IMR-90 (cell line): ENCODE data around the gene GAL3ST2. TPM values are rescaled to one million over a fixed set of nuclear protein-coding genes. Genes with fewer than 3 reads are reported as not detected.

Source experiments
- ATAC-seq: fragments of 200-7000 bp; cut with Tn5 transposase; 2 replicates; pipeline ENCODE4 v1.9.1; 2020; ENCODE audit warnings: low read depth, mild to moderate bottlenecking, moderate library complexity
- BruUV-seq: library from RNA; stranded (reverse); fragments of 400-500 nt; replicated peaks from 2 replicates; lab custom pipeline; 2021; lab: Mats Ljungman, UMichigan
- CTCF ChIA-PET: fragments of 300-600 bp; formaldehyde crosslinking; extraction: SDS; loops from one replicate; lab custom pipeline; 2021; ENCODE audit warnings: antibody characterized with exemption; lab: Yijun Ruan, JAX
- POLR2A ChIA-PET: fragments of 300-600 bp; sonication (Branson Sonifier 250); formaldehyde crosslinking; loops from one replicate; lab custom pipeline; 2022; ENCODE audit warnings: antibody characterized with exemption; ENCODE audit not compliant: unreplicated experiment; lab: Charles Lee
- DNase-seq: peaks from one replicate; pipeline ENCODE4 v3.0.0; 2013
- H2AFZ ChIP-seq: replicated peaks from 2 replicates; pipeline ENCODE3; 2013; ENCODE audit warnings: low read length, mild to moderate bottlenecking; ENCODE audit not compliant: poor library complexity
- H2AK5ac ChIP-seq: 2 replicates; pipeline ENCODE4 v1.6.1; 2013; ENCODE audit warnings: low read depth, low read length, inconsistent platforms
- H2AK9ac ChIP-seq: replicated peaks from 2 replicates; pipeline ENCODE3; 2013; ENCODE audit warnings: mild to moderate bottlenecking, low read depth, low read length, moderate library complexity; ENCODE audit not compliant: poor library complexity
- H2BK120ac ChIP-seq: 2 replicates; pipeline ENCODE4 v1.6.1; 2013; ENCODE audit warnings: low read depth, low read length, inconsistent platforms
- H2BK15ac ChIP-seq: 3 replicates; pipeline ENCODE4 v1.6.1; 2013; ENCODE audit warnings: low read depth, low read length, inconsistent platforms
- H2BK20ac ChIP-seq: 2 replicates; pipeline ENCODE4 v1.6.1; 2013; ENCODE audit warnings: low read depth, mild to moderate bottlenecking, inconsistent platforms, low read length, moderate library complexity
- H2BK5ac ChIP-seq: 2 replicates; pipeline ENCODE4 v1.6.1; 2013; ENCODE audit warnings: mild to moderate bottlenecking, low read depth, low read length, inconsistent platforms; ENCODE audit not compliant: poor library complexity, severe bottlenecking
- H3K14ac ChIP-seq: replicated peaks from 2 replicates; pipeline ENCODE4 v1.6.1; 2013; ENCODE audit warnings: low read depth, low read length, inconsistent platforms
- H3K18ac ChIP-seq: 2 replicates; pipeline ENCODE4 v1.6.1; 2013; ENCODE audit warnings: low read depth, low read length, control low read depth
- H3K23ac ChIP-seq: 2 replicates; pipeline ENCODE4 v1.6.1; 2013; ENCODE audit warnings: low read depth, low read length, inconsistent platforms
- H3K27ac ChIP-seq: 2 replicates; pipeline ENCODE4 v1.5.1; 2013; ENCODE audit warnings: mild to moderate bottlenecking, control low read depth, low read length; ENCODE audit not compliant: insufficient read depth
- H3K27me3 ChIP-seq: 2 replicates; pipeline ENCODE4 v1.6.1; 2013; ENCODE audit warnings: low read length; ENCODE audit not compliant: control insufficient read depth, insufficient read depth
- H3K36me3 ChIP-seq: 2 replicates; pipeline ENCODE4 v1.6.1; 2013; ENCODE audit warnings: low read length, mixed read lengths; ENCODE audit not compliant: control insufficient read depth, insufficient read depth
- H3K4ac ChIP-seq: 2 replicates; pipeline ENCODE4 v1.6.1; 2013; ENCODE audit warnings: low read depth, low read length, inconsistent platforms
- H3K4me1 ChIP-seq: 2 replicates; pipeline ENCODE4 v1.6.1; 2013; ENCODE audit warnings: low read length, mixed read lengths; ENCODE audit not compliant: control insufficient read depth, insufficient read depth
- H3K4me2 ChIP-seq: 2 replicates; pipeline ENCODE4 v1.6.1; 2013; ENCODE audit warnings: low read depth, mild to moderate bottlenecking, control low read depth, low read length, moderate library complexity
- H3K4me3 ChIP-seq: 2 replicates; pipeline ENCODE4 v1.5.1; 2013; ENCODE audit warnings: low read depth, mild to moderate bottlenecking, control low read depth, low read length, moderate library complexity; ENCODE audit not compliant: insufficient read depth
- H3K56ac ChIP-seq: 2 replicates; pipeline ENCODE4 v1.6.1; 2013; ENCODE audit warnings: low read length, inconsistent platforms; ENCODE audit not compliant: insufficient read depth; ENCODE audit errors: extremely low read depth
- H3K79me1 ChIP-seq, 2 experiments: 2 replicates each; pipeline ENCODE4 v1.6.1; 2013; ENCODE audit warnings: low read length in 2 of 2, inconsistent platforms in 1 of 2, low read depth in 1 of 2
- H3K9ac ChIP-seq: 2 replicates; pipeline ENCODE4 v1.6.1; 2013; ENCODE audit warnings: low read depth, low read length, control low read depth
- H3K9me1 ChIP-seq: 2 replicates; pipeline ENCODE4 v1.6.1; 2013; ENCODE audit warnings: low read length, inconsistent platforms; ENCODE audit not compliant: insufficient read depth
- H3K9me3 ChIP-seq: 2 replicates; pipeline ENCODE4 v1.6.1; 2013; ENCODE audit warnings: low read length; ENCODE audit not compliant: control insufficient read depth, insufficient read depth
- H4K20me1 ChIP-seq: 2 replicates; pipeline ENCODE4 v1.6.1; 2013; ENCODE audit warnings: low read length, inconsistent platforms; ENCODE audit not compliant: insufficient read depth
- H4K5ac ChIP-seq: 2 replicates; pipeline ENCODE4 v1.6.1; 2013; ENCODE audit warnings: mild to moderate bottlenecking, low read depth, low read length, control low read depth
- H4K8ac ChIP-seq, 2 experiments: 2 replicates each; pipeline ENCODE4 v1.6.1; 2013; ENCODE audit warnings: low read depth in 2 of 2, low read length in 2 of 2, control low read depth in 1 of 2, inconsistent platforms in 1 of 2
- H4K91ac ChIP-seq: 2 replicates; pipeline ENCODE4 v1.6.1; 2013; ENCODE audit warnings: low read depth, low read length, inconsistent platforms; ENCODE audit not compliant: insufficient read depth
- NFE2L2 ChIP-seq: fragments of 150-350 bp; IDR thresholded peaks from 2 replicates; pipeline ENCODE4 v1.6.1; 2016; ENCODE audit warnings: low read depth, mild to moderate bottlenecking, low read length
- whole genome bisulfite sequencing, 2 experiments: methylation state at CpG; one replicate each; pipeline versions ENCODE4 v1.1.5 to v1.1.7; 2013; ENCODE audit warnings: missing lambda C conversion rate in 2 of 2; ENCODE audit not compliant: insufficient read length in 1 of 2; ENCODE audit errors: extremely low coverage in 2 of 2; 5-methylcytosine and 5-hydroxymethylcytosine counted together
- dilution Hi-C: fragments of 300-500 bp; cut with HindIII; formaldehyde crosslinking; loops from one replicate; pipeline ENCODE4 v1.14.3; 2018; ENCODE audit warnings: low sequenced_read_pairs; ENCODE audit not compliant: unreplicated experiment
- in situ Hi-C: fragments of 300-500 bp; cut with MboI; formaldehyde crosslinking; loops from 3 replicates; pipeline ENCODE4 v1.14.3; 2019; ENCODE audit warnings: low sequenced_read_pairs, inconsistent platforms, mixed read lengths
- intact Hi-C: fragments of 100-400 bp; cut with micrococcal nuclease; formaldehyde crosslinking; loops from 2 replicates; pipeline ENCODE4 v1.10.0; 2022
- polyA plus RNA-seq, 3 experiments: library from polyadenylated mRNA; depleted of rRNA; stranded (reverse); fragments of >200 nt; gene quantifications; 2 replicates each; pipeline ENCODE4 v1.2.3, GENCODE V29; 2012; ENCODE audit warnings: low replicate concordance in 1 of 3
- total RNA-seq: library from RNA; depleted of rRNA; stranded (reverse); fragments of >200 nt; gene quantifications from 2 replicates; pipeline ENCODE4 v1.2.3, GENCODE V29; 2012
- TF ChIP-seq, protein P1 (sequence below): conservative IDR thresholded peaks from 2 replicates; pipeline ENCODE4 v1.5.1; 2012; ENCODE audit warnings: mild to moderate bottlenecking, low read depth, low read length, improper control_type of control experiment

Gene GAL3ST2
- total and polyA plus RNA-seq, 2 of the 4 experiments (the other 2 are of a cell fraction), result 0.07 TPM; not detected in 1

DNA sequence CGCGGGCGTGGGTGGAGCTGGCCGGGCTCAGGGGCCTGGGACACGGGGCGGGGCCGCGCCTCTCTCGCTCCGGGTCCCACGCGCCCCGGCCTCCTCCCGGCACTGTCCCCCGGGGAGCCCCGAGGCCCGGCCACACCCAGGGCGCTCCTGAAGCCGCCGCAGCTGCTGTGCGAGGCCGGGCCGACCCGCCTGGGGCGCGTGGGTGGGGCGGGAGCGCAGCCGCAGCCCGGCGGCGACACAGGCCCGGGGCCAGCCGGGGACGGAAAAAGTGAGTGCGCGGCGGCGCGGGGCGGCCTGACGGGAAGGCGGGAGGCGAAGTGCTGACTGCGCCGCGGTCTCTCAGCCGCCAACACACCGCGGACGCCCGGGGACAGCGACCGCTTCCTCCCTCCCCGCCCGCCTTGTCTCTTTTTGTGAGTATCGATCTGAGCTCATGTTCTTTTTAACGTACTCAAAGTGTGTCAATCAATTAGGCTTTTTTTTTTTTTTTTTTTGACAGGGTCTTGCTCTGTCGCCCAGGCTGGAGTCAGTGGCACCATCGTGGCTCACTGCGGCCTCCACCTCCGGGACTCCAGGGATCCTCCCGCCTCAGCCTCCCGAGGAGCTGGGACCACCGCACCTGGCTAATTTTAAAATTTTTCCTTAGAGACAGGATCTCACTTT is 67.6 kb downstream of the GAL3ST2 start:
- POLR2A ChIA-PET, result no interaction called here
- peak overlapping the region; percentile 85 for H2AFZ ChIP-seq
- peak; percentile 95 for ATAC-seq

More for the DNA sequence above, 67.6 kb downstream of the GAL3ST2 start:
- no peak overlapping the region for H2AK5ac ChIP-seq
- no peak overlapping the region for H4K91ac ChIP-seq
- no peak overlapping the region for H2AK9ac ChIP-seq
- intact Hi-C loops (no loop called here), in situ Hi-C loops (no loop called here), dilution Hi-C loops (no loop called here)
- TF ChIP-seq, protein P1, sequence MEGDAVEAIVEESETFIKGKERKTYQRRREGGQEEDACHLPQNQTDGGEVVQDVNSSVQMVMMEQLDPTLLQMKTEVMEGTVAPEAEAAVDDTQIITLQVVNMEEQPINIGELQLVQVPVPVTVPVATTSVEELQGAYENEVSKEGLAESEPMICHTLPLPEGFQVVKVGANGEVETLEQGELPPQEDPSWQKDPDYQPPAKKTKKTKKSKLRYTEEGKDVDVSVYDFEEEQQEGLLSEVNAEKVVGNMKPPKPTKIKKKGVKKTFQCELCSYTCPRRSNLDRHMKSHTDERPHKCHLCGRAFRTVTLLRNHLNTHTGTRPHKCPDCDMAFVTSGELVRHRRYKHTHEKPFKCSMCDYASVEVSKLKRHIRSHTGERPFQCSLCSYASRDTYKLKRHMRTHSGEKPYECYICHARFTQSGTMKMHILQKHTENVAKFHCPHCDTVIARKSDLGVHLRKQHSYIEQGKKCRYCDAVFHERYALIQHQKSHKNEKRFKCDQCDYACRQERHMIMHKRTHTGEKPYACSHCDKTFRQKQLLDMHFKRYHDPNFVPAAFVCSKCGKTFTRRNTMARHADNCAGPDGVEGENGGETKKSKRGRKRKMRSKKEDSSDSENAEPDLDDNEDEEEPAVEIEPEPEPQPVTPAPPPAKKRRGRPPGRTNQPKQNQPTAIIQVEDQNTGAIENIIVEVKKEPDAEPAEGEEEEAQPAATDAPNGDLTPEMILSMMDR, result peak; percentile 26; the same call in 1 of the 2 replicates
- TF ChIP-seq NFE2L2, result no peak
- CTCF ChIA-PET, result no interaction called here
- peaks cover 10% of the 10 kb centered on the region for H3K27me3 ChIP-seq
- no peak overlapping the region for H2BK120ac ChIP-seq
- no peak overlapping the region for H3K56ac ChIP-seq
- no peak overlapping the region for H3K27ac ChIP-seq
- H3K36me3 ChIP-seq, result no peaks in the 10 kb centered on the region
- no peaks in the 10 kb centered on the region for H3K79me1 ChIP-seq
- H3K4ac ChIP-seq, result no peak overlapping the region
- no peaks in the 10 kb centered on the region for H3K4me1 ChIP-seq
- WGBS, 2 experiments, result 1% methylated on average over 52 of the region's 65 CpGs; no CpG with 5 or more reads in 1 of the 2 experiments
- H3K9me3 ChIP-seq, result no peaks in the 10 kb centered on the region
- no peaks in the 10 kb centered on the region for H4K20me1 ChIP-seq
- no peak overlapping the region for H2BK15ac ChIP-seq
- DNase-seq, result peak; percentile 22
- H3K9ac ChIP-seq, result 0 out of 2 replicates have a peak overlapping the region, but pooled peaks have one; percentile 5
- no peak overlapping the region for H3K18ac ChIP-seq
- peak overlapping the region; percentile 11 for H3K4me3 ChIP-seq
- no peak overlapping the region for H3K14ac ChIP-seq
- BruUV-seq, result no TSS peak
- peak overlapping the region; percentile 40 for H3K4me2 ChIP-seq
- no peak overlapping the region for H4K8ac ChIP-seq
- H2BK5ac ChIP-seq, result no peak overlapping the region
- no peaks in the 10 kb centered on the region for H3K9me1 ChIP-seq
- no peak overlapping the region for H4K5ac ChIP-seq
- no peak overlapping the region for H2BK20ac ChIP-seq
- no peak overlapping the region for H3K23ac ChIP-seq
